HG02973 (cell line): ENCODE results near the gene CCBE1.

Experiments
- ATAC-seq: cut with Tn5 transposase; IDR thresholded peaks from one replicate; pipeline ENCODE4 v1.9.1; 2021; ENCODE audit warnings: moderate library complexity; ENCODE audit not compliant: unreplicated experiment

Gene CCBE1

DNA sequence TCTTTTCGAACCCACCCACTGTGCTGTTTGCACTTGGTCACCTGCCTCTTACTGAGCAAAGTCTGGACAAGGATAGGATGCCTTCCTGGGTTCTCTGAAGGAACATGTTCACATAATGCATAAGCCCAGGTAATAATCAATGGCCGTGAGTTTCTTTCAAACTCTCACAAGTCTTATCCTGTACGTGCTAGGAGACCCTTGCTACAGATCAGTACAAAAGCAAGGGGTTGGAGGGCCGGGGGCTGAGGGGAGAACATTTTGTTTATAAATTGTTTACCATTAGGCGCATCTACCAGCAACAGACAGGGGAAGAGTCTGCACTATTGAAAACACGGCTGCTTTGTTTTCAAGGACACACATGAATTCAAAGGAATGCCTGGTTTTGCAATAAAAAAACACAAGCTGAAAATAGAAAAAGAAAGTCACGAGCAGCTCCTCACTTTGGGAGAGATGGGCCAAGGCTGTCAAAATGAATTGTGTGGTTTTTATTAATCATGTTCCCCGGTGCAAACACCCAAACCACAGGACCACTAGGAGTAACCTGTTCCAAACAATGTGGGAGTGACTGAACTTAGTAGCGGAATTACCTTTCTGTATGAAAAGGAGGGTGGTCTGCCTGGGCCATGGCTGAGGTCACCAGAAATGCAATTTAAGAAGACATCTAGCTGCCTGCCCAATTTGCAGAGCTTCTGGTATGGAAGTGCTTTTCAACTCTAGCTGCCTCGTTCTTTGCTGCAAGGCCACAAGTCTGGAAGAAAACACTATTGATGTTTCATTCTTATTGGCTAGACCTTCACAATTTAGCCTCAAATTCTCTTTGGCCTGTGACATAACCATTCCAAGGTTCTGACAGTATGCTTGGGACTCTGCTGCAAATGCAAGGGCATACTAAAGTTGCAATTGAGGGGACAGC lies 73.5 kb downstream of the CCBE1 start:
- no peak for ATAC-seq

DNA sequence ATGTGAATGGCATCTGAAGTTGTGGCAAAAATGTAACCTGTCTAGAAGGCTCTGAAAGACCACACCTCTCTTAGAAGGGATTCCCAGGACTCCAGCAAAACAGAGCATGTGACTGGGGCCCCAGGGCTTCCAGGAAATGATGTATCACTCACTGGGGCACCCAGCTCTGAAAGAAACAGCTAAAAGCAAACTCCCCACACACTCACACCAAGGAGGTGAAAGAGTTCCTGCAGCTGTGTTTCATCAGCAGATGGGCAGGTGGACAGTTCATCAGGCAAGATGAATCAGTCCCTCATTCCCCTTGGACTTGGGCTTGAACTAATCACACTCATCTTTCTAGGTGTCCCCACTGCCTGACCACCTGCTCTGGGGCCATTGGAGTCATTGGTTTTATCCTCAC lies 76.2 kb downstream of the CCBE1 start:
- ATAC-seq: no peak

DNA sequence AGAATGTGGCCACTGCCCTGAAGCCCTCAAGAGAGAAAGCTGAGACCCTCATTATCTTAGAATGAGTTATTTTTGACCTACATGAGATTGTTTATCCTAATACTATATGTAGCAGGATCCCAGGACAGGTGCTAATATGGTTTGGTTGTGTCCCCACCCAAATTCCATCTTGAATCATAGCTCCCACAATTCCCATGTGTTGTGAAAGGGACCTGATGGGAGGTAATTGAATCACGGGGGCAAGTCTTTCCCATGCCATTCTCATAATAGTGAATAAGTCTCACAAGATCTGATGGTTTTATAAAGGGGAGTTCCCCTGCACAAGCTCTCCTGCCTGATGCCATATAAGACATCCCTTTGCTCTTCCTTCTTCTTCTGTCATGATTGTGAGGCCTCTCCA lies 76.8 kb downstream of the CCBE1 start:
- ATAC-seq: no peak

DNA sequence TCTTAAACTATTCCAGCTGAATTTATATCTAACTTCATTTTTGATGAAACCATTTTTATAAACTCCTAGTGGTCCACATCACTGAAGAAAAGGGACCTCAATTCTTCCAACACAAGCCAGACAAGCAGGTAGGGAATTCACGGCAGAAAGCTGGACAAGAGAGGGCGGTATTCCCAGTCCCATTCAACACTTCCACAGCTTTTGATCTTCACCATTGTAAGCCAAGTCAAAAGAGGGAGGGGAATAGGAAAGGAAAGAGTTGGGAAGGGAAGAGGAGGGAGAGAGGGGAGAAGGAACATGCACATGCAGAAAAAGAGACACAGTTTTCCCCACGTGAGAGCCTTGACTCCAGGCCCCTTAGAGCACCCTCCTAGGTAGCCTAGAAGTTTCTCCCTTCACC lies 77.4 kb downstream of the CCBE1 start:
- ATAC-seq: no peak

DNA sequence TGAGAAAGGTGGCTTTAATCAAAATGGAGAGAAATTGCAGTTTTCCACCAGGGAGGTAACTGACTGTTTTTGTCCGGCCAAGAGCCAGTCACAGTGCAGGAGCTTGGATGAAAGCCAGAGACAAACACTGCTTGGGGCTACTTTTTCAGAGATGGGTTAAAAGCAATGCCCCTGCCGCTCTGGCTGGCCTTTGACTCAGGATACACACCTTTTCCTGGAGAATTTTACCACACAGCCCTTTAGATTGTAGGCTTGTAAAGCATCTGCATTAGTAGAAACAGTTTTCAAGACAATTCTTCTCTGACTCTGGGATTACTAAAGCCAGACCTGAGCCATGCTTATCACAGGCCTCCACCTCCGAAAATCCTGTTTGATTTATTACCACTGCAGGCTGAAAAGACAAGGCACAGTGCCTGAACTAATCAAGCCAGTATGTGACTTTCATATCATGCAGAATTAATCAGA lies 79.7 kb downstream of the CCBE1 start:
- no peak for ATAC-seq

DNA sequence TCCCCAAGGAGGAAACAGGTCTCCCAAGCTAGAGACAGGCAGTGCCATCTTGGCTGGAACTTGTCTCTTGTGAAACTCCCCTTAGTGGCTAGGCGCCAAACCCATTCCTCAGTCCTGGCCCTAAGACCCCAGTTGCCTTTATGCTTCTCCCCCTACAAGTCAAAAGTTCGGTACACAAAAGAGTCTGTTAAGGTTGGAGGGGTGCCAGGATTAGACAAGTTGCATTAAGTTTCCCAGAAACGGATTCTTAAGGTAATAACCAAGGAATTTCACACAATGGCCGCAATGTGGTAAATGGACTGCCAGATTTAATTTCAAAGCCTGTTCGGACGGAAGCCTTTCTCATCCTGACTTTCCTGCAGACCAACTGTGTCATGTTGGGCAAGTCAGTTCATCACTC lies 80.7 kb downstream of the CCBE1 start:
- no peak for ATAC-seq

DNA sequence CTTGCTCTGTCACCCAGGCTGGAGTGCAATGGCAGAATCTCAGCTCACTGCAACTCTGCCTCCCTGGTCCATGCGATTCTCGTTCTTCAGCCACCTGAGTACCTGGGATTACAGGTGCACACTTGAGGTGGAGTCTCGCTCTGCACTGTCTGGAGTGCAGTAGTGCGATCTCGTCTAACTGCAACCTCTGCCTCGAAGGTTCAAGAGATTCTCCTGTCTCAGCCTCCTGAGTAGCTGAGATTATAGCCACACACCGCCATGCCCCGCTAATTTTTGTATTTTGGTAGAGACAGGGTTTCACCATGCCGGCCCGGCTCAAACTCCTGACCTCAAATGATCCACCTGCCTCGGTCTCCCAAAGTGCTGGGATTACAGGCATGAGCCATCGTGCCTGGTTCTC lies 83.3 kb downstream of the CCBE1 start:
- ATAC-seq: no peak

DNA sequence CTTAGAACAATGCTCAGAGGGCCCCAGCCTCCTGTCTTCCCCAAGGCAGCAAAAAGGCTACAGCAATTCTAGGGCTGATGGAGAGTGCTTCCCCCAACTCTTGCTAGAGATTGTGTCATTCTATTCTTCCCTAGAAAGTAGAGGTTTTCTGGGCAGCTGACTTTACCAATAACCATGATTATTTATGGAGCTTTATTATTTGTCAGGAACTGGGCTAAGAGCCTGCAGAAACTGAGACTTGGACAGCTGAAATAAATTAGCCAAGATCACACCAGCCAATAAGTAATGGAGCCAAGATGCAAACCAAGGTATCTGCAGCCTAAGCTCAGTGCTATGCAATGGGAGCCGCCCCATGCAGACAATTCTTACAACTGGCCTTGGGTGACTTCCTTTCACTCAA lies 84.8 kb downstream of the CCBE1 start:
- no peak for ATAC-seq

DNA sequence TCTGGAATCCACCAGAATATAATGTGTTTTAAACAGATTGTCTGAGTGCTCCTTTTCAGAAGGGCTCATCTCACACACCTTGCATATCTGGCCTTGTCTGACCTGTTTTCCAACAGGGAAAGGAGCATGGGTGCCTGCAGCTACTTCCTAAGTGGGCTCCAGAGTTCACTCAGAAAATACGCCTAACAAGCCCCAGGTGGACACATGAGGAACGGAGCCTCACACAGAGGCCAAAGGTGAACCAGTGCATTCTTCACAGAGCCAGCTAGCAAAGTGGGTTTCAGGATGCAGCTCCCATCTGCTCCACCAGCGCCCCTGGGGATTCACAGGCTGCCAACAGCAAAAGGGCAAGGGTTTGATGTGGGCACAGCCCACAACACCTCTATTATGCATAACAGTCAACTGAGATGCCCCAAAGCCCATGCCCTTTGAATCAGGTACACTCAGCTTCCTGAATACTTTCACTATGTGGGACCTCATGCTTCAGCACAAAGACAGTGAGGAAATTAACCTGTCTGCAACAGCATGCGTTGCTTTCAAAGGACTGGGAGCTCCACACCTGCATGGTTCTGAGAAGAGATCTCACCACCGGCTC lies 86.6 kb downstream of the CCBE1 start:
- ATAC-seq: no peak

DNA sequence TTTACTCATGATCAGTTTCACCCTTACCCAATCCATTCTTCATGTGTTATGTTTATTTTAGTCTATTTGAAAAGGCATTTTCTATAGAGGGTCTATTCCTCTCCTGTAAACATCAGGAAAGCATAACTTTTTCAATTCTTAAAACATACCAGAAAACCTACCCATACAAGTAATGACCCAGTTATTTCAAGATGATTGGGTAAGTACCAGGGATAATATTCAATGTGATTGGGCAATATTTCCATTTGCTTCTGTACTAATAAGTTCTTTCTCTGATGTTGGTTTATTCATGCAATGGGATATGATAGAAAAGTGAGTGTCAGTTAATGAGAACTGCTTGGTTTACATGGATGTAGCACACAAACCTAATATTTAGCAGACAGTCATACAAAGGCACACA lies 87.6 kb downstream of the CCBE1 start:
- ATAC-seq: no peak

DNA sequence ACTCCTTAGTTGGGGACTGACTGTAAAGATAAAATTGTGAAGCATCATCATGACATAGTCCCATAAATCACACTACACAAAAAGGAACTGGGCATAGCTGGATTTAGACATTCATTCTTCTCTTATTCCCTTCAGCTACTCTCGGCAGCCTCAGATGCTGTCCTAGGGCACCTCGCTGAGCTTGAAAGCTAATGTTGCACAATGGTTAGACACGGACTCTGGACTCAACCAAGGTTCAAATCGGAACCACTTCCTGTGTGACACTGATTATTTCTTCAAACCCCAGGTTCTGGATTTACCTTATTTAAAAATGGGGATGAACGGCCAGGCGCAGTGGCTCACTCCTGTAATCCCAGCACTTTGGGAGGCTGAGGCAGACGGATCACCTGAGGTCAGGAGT lies 89.8 kb downstream of the CCBE1 start:
- ATAC-seq: no peak

DNA sequence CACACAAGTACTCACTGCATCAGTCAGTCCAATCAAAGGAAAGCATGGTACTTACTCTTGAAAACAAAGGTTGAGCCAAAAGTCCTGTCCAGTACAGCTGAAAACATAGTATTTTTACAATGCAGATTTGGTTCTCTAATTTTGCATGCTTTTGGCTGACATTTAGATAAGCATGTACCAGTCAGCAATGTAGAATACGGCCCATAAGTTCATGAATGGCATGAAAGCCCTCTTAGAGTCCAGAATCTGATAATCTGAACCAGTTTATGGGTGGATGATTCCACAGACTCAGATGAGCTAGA lies 90.2 kb downstream of the CCBE1 start:
- no peak for ATAC-seq

DNA sequence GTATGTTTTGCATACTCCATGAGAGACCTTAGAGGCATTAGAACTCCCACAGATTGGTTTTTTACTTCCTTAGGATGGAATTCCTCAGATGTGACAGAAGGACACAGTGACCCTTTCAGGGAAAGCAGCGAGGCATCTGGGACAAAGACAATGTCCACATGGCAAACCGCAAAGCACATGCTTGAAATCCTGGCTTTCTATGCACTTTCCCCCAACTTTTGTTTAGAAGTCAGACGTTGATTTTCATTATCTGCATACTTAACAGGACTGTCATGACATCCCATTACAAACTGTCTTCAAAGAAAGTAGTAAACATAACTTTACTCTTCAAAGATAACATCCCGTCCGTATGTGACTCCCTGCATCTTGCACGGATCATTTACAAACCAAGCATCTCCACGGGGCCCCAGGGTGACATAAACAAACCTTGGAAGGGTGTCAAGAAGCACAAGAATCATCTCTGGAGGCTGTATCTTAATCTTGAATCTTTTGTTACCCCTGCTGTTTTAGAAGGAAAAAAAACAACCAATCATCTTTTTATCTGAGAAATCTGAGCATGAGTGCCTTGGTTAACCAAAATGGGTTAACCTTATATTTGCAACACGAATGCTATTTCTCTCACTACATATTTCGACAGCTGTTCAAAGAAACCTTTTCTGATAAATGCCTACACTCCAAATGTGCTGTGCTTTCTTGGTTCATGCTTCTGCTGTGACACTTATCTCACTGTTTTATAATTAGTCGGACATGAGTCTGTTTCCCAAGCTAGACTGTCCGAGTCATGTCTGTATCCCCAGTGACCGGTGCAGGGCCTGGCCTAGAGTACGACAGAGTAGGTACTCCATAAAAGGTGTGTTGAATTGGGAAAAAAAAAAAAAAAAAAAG lies 90.8 kb downstream of the CCBE1 start:
- ATAC-seq: no peak

DNA sequence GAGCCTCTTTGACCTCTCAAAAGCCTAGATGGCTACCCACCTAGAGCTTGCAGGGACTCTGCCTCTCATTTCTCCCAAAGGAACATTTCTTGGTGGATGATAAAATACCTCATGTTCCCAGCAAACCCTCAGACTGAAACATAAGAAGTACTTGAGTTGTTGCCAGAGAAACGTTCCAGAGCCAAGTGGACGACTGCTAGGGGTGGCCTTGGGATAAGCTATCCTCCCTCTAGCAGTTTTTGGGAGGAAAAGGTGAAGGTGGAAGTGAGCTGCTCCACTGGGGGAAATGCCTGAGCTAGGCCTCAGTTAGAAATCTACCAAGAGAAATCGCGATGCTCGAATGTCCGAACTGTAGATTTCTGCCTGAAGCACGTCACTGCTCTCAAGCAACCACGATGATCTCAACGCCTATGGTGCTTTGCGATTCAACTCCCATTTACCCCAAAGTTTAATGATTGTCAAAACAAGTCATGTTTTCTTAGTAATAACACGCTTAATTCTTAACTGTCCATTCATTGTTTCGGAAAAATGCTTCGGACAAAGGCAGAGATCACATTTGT lies 91.5 kb downstream of the CCBE1 start:
- no peak for ATAC-seq

DNA sequence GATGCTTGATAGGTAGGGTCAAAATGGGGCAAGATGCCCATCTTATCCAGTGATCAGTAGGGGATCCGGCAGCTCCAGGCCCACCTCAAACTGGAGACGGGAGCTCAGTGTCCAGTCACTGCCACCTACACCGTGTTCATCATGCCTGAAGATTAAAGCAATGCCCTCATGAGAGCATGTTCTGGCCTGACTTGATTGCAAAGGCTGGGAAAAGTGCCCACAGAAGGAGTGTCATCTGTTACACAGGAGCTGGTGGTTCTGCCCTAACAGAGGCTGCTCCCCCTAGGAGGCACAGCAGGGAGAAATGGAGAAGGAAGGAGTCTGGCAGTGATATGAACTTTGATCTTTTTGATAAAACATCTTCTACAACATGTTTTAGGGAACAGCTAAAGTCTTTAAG lies 92.3 kb downstream of the CCBE1 start:
- no peak for ATAC-seq

DNA sequence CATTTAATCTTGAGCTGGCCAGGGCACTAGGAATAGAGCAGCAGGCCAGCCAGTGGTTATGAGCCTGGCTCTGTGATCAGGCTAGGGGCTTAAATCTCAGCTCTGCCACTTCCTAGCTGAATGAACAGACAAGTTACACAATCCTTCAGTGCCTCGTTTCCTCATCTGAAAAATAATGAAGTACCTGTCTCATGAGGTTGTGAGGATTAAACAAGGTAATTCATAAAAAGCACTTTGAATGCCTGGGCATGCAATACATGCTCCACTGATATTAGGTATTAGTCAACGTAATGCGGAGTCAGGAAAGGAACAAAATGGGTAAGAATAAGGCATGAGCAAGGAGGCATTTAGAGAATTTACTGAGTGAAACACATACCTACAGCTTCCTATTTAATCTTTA lies 100.2 kb downstream of the CCBE1 start:
- no peak for ATAC-seq

DNA sequence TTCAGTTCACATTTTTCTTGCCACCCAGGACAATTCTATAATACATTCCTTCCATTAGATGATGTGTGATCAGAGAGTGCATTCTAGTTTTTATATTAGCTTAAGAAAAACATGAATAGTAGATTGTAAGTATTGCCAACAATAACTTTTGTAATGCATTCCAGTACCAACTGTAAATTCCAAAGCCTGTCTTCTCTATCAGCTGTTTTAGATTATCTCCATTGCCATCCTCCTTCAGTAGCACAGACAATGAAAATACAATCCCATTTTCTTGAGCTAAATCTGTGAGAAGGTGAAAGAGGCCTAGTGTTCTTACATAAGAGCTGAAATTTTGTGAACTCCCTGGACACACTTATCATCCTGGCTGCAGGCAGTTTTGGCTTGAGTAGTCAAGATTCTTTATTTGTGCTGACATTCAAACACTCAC lies 103.9 kb downstream of the CCBE1 start:
- no peak for ATAC-seq

DNA sequence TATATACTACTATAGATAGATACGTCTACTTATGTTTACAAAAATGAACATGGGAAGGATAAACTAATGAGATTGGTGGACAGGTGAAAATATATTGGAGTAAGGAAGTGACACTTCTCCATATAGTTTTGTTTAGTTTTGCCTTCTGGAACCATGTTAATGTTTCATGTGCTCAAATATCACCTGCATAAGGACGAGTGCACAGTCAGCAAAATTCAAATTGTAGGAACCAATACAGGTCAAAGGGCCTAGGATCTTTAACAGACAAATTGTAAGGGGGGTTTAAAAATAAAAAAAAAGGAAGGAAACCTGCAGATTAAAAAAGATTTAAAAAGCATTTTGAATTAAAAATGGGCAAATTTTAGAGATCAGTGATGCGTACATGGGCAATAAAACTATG lies 104.6 kb downstream of the CCBE1 start:
- no peak for ATAC-seq

DNA sequence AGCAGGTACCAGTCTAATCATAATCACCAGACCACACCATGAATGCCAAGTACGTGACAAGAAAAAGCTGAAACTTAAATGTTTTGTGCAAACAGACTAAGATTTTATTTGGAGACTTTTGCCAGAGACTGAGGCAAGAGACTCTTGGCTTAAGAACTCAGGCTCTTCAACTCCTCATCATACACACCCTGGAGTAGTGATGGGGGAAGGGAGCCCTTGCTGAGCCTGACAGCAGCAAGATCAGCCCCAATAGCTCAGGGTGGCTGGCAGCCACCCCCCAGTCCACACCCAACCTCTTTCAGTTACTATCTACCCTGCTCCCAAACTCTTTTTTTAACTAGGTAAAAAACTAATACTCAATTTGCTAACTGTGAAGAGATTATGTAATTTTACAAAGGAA lies 114.8 kb downstream of the CCBE1 start:
- no peak for ATAC-seq

DNA sequence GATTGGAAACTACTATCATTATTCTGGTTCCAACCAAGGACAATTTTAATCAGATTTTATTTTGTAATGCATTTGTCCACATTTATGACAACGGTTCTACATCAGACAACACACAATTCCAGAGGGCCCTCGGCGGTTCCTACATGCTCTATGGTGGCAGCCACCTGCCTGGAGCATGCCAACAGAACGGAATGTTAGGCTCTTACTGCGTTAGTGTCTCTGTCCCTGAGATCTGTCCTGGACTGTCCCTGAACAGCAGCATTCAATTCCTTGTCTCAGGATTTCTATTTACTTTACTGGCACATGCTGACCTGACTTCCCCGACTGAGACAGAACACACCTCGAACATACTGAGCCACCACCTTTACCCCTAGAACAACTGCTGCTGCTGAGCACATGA lies 117.7 kb downstream of the CCBE1 start:
- no peak for ATAC-seq

DNA sequence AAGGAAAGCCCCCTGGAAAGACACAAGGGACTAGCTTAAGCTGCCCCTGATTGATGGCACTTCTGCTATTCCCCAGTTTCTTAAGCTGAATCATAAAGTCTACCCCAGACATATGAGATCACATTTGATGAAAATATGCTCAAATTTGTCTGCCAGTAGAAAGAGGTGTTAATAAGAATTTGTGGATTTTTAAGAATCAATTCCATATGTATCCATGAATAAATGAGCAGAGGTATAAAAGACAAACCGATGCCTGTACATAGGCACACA lies 119.9 kb downstream of the CCBE1 start:
- no peak for ATAC-seq
